PC-9 (cell line): ENCODE measurements around the gene MIEF1. TPM values are rescaled to one million over a fixed set of nuclear protein-coding genes. Genes with fewer than 3 reads are reported as not detected.

Source experiments
- BruUV-seq: library from RNA; stranded (reverse); fragments of 400-500 nt; replicated peaks from 2 replicates; lab custom pipeline; 2021; lab: Mats Ljungman, UMichigan
- CTCF ChIA-PET: fragments of 300-600 bp; sonication (Branson Sonifier 250); formaldehyde crosslinking; loops from one replicate; lab custom pipeline; 2022; ENCODE audit warnings: antibody characterized with exemption; lab: Charles Lee
- POLR2A ChIA-PET: fragments of 300-600 bp; sonication (Branson Sonifier 250); formaldehyde crosslinking; loops from one replicate; lab custom pipeline; 2022; ENCODE audit warnings: antibody characterized with exemption; ENCODE audit not compliant: unreplicated experiment; lab: Charles Lee
- DNase-seq, 2 experiments: peaks; one replicate each; pipeline versions ENCODE4 v3.0.0 to v3.0.0-alpha.2; 2015 to 2022; ENCODE audit warnings: mixed read lengths in 1 of 2
- H2AFZ ChIP-seq: fragments of 200-600 bp; sonication (generic); 2 replicates; pipeline ENCODE4 v1.8.1; 2017; ENCODE audit warnings: antibody characterized with exemption
- H3F3A ChIP-seq: fragments of 200-600 bp; sonication (generic); 2 replicates; pipeline ENCODE4 v1.8.1; 2017; ENCODE audit warnings: antibody characterized with exemption, mild to moderate bottlenecking, low read depth; ENCODE audit not compliant: insufficient read depth
- H3K27ac ChIP-seq: fragments of 200-600 bp; sonication (generic); 2 replicates; pipeline ENCODE4 v1.6.1; 2016; ENCODE audit warnings: mixed run types
- H3K27me3 ChIP-seq: fragments of 200-600 bp; sonication (generic); 2 replicates; pipeline ENCODE4 v1.6.1; 2016; ENCODE audit warnings: low read depth, mixed run types; ENCODE audit not compliant: insufficient read depth
- H3K36me3 ChIP-seq: fragments of 200-600 bp; sonication (generic); 2 replicates; pipeline ENCODE4 v1.6.1; 2016; ENCODE audit warnings: low read depth, mixed run types
- H3K4me1 ChIP-seq: fragments of 200-600 bp; sonication (generic); replicated peaks from 2 replicates; pipeline ENCODE4 v1.6.1; 2016; ENCODE audit warnings: mixed run types; ENCODE audit not compliant: insufficient read depth
- H3K4me2 ChIP-seq: fragments of 200-600 bp; sonication (generic); 2 replicates; pipeline ENCODE4 v1.6.1; 2017; ENCODE audit warnings: mixed run types
- H3K4me3 ChIP-seq: fragments of 200-600 bp; sonication (generic); 2 replicates; pipeline ENCODE4 v1.6.1; 2016; ENCODE audit warnings: mixed run types
- H3K79me2 ChIP-seq: fragments of 200-600 bp; sonication (generic); 2 replicates; pipeline ENCODE4 v1.6.1; 2017; ENCODE audit warnings: low read depth, mixed run types
- H3K9me2 ChIP-seq: fragments of 200-600 bp; sonication (generic); 2 replicates; pipeline ENCODE4 v1.8.1; 2017; ENCODE audit warnings: mild to moderate bottlenecking; ENCODE audit not compliant: insufficient read depth
- H3K9me3 ChIP-seq: fragments of 200-600 bp; sonication (generic); 2 replicates; pipeline ENCODE4 v1.8.1; 2016; ENCODE audit warnings: low read depth; ENCODE audit not compliant: insufficient read depth
- H4K20me1 ChIP-seq: fragments of 200-600 bp; sonication (generic); 2 replicates; pipeline ENCODE4 v1.8.1; 2017; ENCODE audit not compliant: insufficient read depth
- CTCF ChIP-seq: fragments of 200-600 bp; sonication (generic); conservative IDR thresholded peaks from 2 replicates; pipeline ENCODE4 v1.6.1; 2017; ENCODE audit warnings: mixed run types, antibody characterized with exemption, mild to moderate bottlenecking, moderate library complexity
- EZH2 ChIP-seq: fragments of 200-600 bp; sonication (generic); IDR thresholded peaks from 2 replicates; pipeline ENCODE4 v1.8.0; 2017; ENCODE audit warnings: antibody characterized with exemption, low read depth
- intact Hi-C: fragments of 100-400 bp; cut with micrococcal nuclease; formaldehyde crosslinking; loops from one replicate; pipeline ENCODE4 v1.10.0; 2022; ENCODE audit not compliant: unreplicated experiment
- total RNA-seq: library from RNA; stranded (reverse); gene quantifications from 2 replicates; pipeline ENCODE4 v1.2.3, GENCODE V29; 2021

MIEF1 gene
- total RNA-seq, 1 experiment from 2014 or later = 36.9 TPM

GRCh38 chr22:39498802-39499201 is 3.3 kb upstream of the MIEF1 start:
- no peak overlapping the region for H3K27ac ChIP-seq
- ChIA-PET POLR2A (no interaction called here), CTCF (no interaction called here)
- no peaks in the 10 kb centered on the region for H3K9me3 ChIP-seq
- H3K4me1 ChIP-seq = peaks cover 23% of the 10 kb centered on the region
- no peak overlapping the region for H3K4me3 ChIP-seq
- H3K9me2 ChIP-seq = no peaks in the 10 kb centered on the region
- H4K20me1 ChIP-seq = 0 out of 2 replicates have a peak, but pooled peaks cover 7% of the 10 kb centered on the region
- DNase-seq = no peak
- 0 out of 2 replicates have a peak, but pooled peaks cover 3% of the 10 kb centered on the region for H3K36me3 ChIP-seq
- intact Hi-C loops = loop anchor here (5.0 kb wide), 1 partner anchor 848 kb away; the partner anchor contains the start of gene ADSL
- TF ChIP-seq CTCF = no peak
- TF ChIP-seq EZH2 = no peak
- H3K27me3 ChIP-seq = no peaks in the 10 kb centered on the region
- BruUV-seq = no TSS peak
- H2AFZ ChIP-seq = no peak overlapping the region
- no peak overlapping the region for H3K4me2 ChIP-seq
- peaks cover 18% of the 10 kb centered on the region; the same call in 1 of the 2 replicates for H3F3A ChIP-seq
- peaks cover 16% of the 10 kb centered on the region for H3K79me2 ChIP-seq

GRCh38 chr22:39500101-39500500 is 2.0 kb upstream of the MIEF1 start:
- Histone ChIP-seq H3K27ac (no peak overlapping the region), H3K9me2 (no peaks in the 10 kb centered on the region), H3K27me3 (no peaks in the 10 kb centered on the region), H3K4me1 (peaks cover 28% of the 10 kb centered on the region), H3F3A (peaks cover 14% of the 10 kb centered on the region; the same call in 1 of the 2 replicates), H3K4me3 (no peak overlapping the region), H3K4me2 (no peak overlapping the region), H2AFZ (no peak overlapping the region), H4K20me1 (peaks cover 10% of the 10 kb centered on the region; the same call in 1 of the 2 replicates), H3K9me3 (no peaks in the 10 kb centered on the region), H3K36me3 (peaks cover 9% of the 10 kb centered on the region; the same call in 1 of the 2 replicates), H3K79me2 (peaks cover 29% of the 10 kb centered on the region)
- POLR2A ChIA-PET = interaction anchor here (0.6 kb wide), 1 partner anchor 10 kb away, joined by 7 read pairs; no protein-coding TSS in a partner anchor
- TF ChIP-seq CTCF (no peak), EZH2 (no peak)
- intact Hi-C loops = loop anchor here (5.0 kb wide), 1 partner anchor 63 kb away; no protein-coding TSS in a partner anchor
- DNase-seq = no peak
- BruUV-seq = no TSS peak
- CTCF ChIA-PET = interaction anchor here (0.9 kb wide), 1 partner anchor 20 kb away, joined by 3 read pairs; the partner anchor contains the start of gene ATF4

GRCh38 chr22:39501644-39502108 is 414 bp upstream of the MIEF1 start:
- H3K27ac ChIP-seq = peak overlapping the region; percentile 4; the same call in 1 of the 2 replicates
- H3K9me3 ChIP-seq = no peaks in the 10 kb centered on the region
- peaks cover 18% of the 10 kb centered on the region; the same call in 1 of the 2 replicates for H3F3A ChIP-seq
- peaks cover 10% of the 10 kb centered on the region; the same call in 1 of the 2 replicates for H4K20me1 ChIP-seq
- ChIA-PET POLR2A (interaction anchor here (0.5 to 1.0 kb wide), 11 partner anchors 11 to 846 kb away, joined by 3 to 13 read pairs (median 4); partner anchors contain the start of genes ATF4, GTPBP1 and RPL3), CTCF (interaction anchor here (0.6 to 0.9 kb wide), 4 partner anchors 13 to 622 kb away, joined by 3 to 4 read pairs (median 3); no protein-coding TSS in a partner anchor)
- BruUV-seq = TSS peak; percentile 95
- peak overlapping the region; percentile 92 for H3K4me3 ChIP-seq
- no peaks in the 10 kb centered on the region for H3K9me2 ChIP-seq
- H3K79me2 ChIP-seq = peaks cover 45% of the 10 kb centered on the region
- DNase-seq = no peak
- H3K4me2 ChIP-seq = peak overlapping the region; percentile 95
- intact Hi-C loops = loop anchor here (1.0 to 5.0 kb wide), 3 partner anchors 19 to 64 kb away; partner anchors contain the start of genes ATF4 and RPS19BP1
- peaks cover 28% of the 10 kb centered on the region for H3K4me1 ChIP-seq
- no peaks in the 10 kb centered on the region for H3K27me3 ChIP-seq
- H3K36me3 ChIP-seq = peaks cover 23% of the 10 kb centered on the region
- TF ChIP-seq EZH2 (no peak), CTCF (no peak)
- peak overlapping the region; percentile 94 for H2AFZ ChIP-seq
